Measurements from ENCODE around the gene CDK11B.
"Not testable (repeated sequence)": the region's sequence is repeated elsewhere in the genome, so short reads cannot be mapped to it uniquely, and the experiment has no call there.

The CDK11B gene

DNA sequence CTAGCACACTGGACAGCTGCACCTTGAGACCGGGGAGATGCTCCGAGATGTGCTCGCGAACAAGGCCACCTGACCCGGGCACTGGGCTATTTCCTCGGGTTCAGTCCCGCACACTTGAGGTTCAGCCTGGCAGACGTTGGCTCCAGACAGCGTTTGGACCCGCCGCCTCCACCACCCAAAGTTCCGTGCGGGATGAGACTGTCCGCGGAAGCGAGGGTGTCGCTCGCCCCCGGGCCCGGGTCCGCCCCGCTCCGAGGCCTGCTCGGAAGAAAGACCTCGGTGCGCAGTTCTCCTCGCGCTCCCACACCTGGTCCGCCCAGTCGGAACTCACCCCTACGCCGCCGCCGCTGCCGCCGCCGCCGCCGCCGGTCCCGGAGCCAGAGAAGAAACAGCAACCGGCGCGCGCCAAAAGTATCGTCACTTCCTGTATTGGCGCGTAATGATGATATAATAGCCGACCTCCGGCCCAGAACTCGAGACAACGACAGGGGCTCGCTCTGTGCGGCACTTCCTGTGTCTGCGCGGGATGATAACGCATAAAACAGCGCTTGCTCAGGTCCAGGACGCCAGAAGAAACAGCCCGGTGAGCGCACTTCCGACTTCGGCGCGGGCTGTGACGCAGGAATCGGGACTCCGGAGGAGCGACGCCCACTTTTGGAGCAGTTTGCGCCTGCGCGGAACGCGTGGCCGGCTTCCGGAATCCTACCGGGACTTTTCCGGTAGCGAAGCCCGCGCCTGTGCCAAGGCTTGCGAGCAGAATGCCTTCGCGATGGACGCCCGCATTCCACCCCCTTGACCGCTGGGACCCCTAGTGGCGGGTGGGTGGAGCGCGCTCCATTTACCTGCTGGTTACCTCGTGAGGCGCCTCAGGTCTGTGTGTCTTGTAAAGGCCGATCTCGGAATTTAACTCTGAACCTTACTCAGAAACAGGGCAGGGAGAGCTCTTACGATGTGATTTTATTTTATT, at the start of gene CDK11B:
CDK11B (minus strand) TSS at position 422 of the 967 bp plus-strand sequence. CDS start 1,519 bp downstream, outside the sequence.
- peak; percentile 97 for DNase-seq

GRCh38 chr1:1707897-1708296, 49.1 kb upstream of the CDK11B start:
- DNase-seq, result not testable (repeated sequence)

- DNase-seq, result not testable (repeated sequence)
Measured at GRCh38 chr1:1707241-1707640, 48.4 kb upstream of the CDK11B start.

DNA sequence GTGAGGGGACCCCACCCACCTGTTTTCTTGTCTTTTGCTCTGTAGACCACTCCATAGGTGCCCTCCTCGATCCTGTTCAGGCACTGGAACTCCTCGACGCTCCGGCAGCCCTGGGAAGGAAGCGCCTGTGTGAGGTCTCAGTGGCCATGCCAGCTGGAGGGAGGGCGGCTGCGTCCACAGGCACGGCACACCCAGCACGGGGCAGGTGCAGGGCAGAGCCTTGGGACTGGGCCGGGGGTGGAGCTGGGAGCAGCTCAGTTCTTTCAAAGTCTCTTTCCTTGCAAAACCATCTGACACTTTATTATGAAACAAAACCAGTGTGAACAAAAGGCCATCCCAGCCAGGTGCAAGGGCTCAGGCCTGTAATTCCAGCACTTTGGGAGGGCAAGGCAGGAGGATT, 46.8 kb upstream of the CDK11B start:
- DNase-seq, result not testable (repeated sequence)

GRCh38 chr1:1704284-1704957, 45.6 kb upstream of the CDK11B start:
- DNase-seq, result not testable (repeated sequence)

GRCh38 chr1:1703796-1704195, 45.0 kb upstream of the CDK11B start:
- DNase-seq, result no peak

GRCh38 chr1:1702506-1702905, 43.7 kb upstream of the CDK11B start:
- DNase-seq, result not testable (repeated sequence)

DNA sequence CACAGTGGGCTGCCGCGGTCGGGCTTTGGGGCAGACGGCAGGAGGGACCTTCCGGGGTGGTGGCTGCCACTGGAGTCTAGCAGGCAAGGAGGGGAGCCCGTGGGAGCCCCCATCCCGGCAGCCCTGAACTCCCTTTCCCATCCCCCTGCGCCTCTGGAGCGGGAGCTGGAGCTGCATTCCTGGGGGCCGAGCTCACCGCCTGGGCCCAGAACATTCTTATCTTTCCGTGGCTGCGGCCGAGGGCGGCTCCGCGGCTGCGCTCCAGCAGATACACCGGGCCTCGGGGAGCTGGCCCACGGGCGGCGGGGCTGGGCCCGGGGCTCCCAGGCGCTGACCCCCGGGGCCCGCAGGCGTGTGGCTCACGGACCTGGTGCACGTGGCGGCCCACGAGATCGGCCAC, 41.8 kb upstream of the CDK11B start:
- DNase-seq, result not testable (repeated sequence)

DNA sequence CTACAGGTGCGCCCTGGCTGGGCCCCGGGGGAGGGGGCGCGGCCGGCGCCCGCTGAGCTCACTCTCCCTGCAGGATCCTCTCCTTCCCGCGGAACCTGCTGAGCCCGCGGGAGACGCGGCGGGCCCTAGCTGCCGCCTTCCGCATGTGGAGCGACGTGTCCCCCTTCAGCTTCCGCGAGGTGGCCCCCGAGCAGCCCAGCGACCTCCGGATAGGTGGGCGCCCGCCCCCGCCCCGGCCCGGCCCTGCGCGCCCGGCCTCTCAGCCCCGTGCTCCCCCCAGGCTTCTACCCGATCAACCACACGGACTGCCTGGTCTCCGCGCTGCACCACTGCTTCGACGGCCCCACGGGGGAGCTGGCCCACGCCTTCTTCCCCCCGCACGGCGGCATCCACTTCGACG, 41.3 kb upstream of the CDK11B start:
- not testable (repeated sequence) for DNase-seq

DNA sequence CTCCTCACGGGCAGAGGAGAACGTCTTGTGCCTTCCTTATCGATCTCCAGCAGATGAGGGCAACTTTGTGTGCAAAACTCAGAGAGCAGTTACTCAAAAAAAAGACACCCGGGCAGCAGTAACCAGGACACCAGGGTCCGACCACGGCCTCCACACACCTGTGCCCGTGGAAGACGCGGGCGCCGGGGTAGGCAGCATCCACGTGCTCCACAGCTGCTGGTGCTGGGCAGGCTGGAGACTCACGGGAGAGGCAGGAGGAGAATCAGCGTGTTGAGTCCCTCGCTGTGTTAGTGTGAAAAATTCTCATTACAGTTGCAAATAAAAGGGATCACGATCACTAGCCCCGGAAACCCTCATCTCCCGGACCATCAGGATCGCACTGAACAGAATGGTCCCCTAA, 40.3 kb upstream of the CDK11B start:
- DNase-seq, result not testable (repeated sequence)

DNA sequence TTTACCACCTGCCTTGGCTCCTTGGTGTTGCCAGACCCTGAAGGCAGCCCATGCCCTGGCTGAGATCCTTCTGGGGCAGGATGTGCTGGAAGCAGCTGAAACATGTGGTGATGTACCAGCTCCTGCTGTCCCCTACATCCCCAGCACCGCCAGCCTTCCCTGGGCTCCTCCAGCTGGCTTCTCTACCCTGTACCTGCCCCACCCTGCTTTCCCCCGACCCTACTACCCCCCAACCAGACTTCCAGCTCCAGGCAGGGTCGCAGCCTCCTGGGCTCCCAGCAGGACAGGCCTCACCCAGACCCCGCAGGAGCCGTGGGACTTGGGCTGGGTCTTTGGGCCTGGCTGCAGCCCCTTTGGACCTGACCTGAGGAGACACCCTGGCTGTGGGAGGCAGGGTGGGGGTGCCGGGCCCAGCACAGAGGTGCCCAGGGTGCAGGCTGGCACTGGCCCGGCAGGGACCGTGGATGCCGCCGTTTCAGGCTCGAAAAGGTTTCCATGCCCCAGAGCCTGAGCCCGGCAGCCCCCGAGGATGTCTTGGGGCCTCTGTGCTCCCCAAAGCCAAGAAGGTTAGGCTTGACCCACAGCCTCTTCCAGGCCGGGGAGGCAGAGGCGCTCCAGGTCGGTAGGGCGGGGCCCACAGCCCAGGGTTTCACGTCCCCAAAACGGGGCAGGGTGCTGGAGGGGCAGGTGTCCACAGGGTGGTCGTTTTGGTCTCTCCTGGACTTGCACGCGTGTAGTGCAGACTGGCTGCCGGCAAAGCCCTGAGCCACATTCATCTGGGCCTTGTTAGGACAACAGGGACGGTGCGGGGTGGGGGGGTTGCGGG, 38.8 kb upstream of the CDK11B start:
- not testable (repeated sequence) for DNase-seq

DNA sequence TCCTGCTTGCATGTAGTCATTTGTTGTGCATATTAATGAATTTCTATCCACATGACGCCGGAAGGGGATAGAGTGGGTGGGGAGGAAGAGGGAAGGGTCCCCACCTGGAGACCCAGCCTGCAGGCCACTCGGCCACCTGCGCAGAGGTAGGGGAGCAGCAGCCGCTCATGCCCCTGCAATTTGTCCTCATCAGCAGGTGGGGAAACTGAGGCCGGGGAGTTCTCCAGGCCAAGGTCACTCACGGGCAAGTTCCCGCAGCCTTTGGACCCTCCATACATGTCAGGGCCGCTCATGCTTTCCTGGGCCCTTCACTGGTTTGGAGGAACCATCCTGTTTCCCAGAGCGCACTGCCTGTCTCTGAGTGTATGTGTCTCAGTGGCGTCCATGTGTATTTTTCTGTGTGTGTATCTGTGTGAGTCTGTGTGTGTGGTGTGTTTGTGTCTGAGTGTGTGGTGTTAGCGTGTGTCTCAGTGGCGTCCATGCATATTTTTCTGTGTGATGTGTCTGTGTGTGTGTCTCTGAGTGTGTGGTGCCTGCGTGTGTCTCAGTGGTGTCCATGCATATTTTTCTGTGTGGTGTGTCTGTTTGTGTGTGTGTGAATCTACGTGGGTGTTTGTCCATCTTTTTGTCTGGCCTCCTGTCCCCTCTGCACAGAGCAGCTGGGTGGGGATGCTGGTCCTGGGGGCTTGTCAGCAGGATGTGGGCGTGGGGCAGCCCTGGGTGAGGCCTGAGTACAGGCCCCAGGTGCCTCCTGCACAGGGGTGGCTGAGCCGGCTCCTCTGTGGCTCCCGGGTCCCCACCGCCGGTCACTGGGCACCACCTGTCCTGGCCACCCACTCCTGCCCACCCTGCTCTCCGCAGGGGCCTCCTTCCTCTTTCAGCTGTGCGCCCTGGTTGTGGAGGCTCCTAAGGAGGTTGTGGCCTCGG, 37.9 kb upstream of the CDK11B start:
- not testable (repeated sequence) for DNase-seq

- peak; percentile 98 for DNase-seq
Measured at GRCh38 chr1:1692714-1693647, 34.2 kb upstream of the CDK11B start, which contains the start of gene SLC35E2B. SLC35E2B (minus strand) TSS chr1:1692795; CDS start chr1:1676699, 16,096 bp downstream.

DNA sequence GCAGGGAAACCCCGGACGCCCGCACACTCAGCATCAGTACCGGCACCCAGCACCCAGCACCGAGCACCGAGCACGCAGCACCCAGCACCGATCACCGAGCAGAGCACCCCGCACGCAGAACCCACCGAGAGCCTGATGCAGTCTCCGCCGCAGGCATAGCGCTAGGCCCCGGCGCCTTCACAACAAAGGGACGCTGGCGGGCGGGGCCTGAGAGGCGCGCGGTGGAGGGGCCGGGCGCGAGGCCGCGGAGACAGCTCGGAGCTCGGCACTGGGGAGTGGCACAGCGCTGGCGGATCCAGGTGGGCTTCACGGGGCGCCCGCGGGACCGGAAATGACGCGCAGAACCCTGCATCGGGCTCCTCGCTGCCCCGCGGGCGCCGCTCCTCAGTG, 33.5 kb upstream of the CDK11B start:
- DNase-seq, result not testable (repeated sequence)

GRCh38 chr1:1691443-1691842, 32.6 kb upstream of the CDK11B start:
- not testable (repeated sequence) for DNase-seq

- not testable (repeated sequence) for DNase-seq
Measured at GRCh38 chr1:1689526-1689925, 30.7 kb upstream of the CDK11B start.

DNA sequence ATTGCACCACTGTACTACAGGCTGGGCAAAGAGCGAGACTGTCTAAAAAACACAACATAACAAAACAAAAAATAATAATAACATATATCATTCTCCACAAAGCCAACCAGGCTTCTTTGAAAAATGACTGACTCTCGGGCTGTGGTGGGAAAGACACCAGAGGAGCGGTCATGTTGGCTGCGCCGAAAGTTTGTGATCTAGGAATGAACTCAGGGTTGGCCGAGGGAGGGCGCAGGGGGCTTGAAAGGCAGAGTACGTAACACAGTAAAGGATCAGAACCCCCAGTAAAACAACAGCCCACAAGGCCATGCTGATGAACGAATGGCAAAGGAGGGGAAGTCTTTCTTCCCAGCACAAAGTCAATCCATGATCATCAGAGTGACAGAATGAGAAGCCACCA, 29.0 kb upstream of the CDK11B start:
- DNase-seq, result no peak

DNA sequence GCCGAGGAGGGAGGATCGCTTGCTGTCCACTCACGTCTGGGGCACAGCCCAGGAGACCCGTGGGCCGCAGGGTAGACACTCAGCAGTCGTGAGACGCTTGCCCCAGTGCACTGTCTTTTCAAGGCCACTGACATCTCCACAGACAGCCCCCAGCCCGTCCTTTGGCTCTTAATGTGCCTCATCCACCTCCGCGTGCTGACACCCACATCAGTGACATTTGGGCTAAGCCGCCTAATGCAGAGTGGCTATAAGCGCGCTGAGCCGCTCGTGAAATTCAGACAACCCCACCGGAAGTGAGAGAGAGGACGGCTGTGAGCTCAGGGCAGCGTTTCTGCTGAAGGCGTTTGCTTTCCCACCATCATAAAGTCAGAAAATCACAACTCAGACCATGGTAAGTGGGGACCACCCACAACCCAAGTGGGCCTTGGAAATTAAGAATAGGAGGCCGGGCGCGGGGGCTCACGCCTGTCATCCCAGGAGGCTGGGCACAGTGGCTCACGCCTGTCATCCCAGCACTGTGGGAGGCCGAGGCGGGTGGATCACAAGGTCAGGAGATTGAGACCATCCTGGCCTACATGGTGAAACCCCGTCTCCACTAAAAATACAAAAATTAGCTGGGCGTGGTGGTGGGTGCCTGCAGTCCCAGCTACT, 25.4 kb upstream of the CDK11B start:
- no peak for DNase-seq

DNA sequence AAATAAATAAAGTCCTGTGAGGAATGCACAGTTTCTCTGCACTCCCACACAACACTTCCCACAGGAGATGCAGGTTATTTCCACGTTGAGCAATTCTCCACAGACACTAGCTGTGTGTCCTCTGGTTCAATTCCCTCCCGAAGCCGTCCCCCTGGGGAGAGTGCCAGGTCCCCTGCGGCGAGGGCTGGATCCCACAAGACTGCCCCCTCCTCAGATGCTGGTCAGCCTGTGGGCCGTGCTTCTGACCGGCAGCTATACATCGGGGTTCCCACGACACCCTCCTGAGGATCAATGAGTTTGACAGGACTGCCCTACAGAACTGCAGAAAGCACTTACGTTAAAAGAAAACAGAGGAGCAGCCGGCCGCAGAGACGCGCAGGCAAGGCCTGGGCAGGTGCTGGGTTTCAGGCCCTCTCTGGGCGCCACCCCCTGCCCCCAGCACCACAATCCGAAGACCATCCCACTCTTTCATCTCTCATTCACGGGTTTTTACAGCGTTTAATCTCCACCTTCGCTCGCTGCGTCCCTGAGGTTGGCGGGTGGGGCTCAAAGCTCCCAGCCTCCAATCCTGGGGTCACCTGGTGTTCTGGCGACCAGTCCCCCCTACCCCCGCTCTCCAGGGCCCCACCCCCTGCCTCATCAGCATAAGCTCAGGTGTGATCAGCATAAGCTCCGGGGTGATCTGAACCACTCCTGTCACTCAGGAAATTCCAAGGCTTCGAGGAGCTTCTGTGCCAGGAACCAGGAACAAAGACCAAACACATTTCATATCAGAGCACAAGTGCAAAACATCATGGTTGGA, 24.5 kb upstream of the CDK11B start:
- no peak for DNase-seq
